Glomerular visceral epithelial cell (primary cell): ENCODE data around the gene NCEH1.
"Not testable (repeated sequence)": the region's sequence is repeated elsewhere in the genome, so short reads cannot be mapped to it uniquely, and the experiment has no call there.

Source experiments
- DNase-seq: peaks from one replicate; pipeline ENCODE4 v3.0.0-alpha.2; 2016; ENCODE audit errors: extremely low spot score

NCEH1 gene

GRCh38 chr3:172710664-172711453, at the start of gene NCEH1:
NCEH1 (minus strand) TSS chr3:172711067; CDS start chr3:172710984, 83 bp downstream.
- DNase-seq = peak; percentile 98

GRCh38 chr3:172760416-172760815, 49.5 kb upstream of the NCEH1 start:
- DNase-seq = peak; percentile 50

- no peak for DNase-seq
These were observed 42.3 kb upstream of the NCEH1 start for GRCh38 chr3:172753125-172753524.

GRCh38 chr3:172752651-172753050, 41.8 kb upstream of the NCEH1 start:
- DNase-seq = no peak

GRCh38 chr3:172751175-172751704, 40.4 kb upstream of the NCEH1 start:
- DNase-seq = peak; percentile 42

- DNase-seq = peak; percentile 100
These were observed 39.7 kb upstream of the NCEH1 start, which contains the start of gene ECT2 for GRCh38 chr3:172750368-172751174. ECT2 (plus strand) TSS chr3:172750726; CDS start chr3:172754531, 3,805 bp downstream.

GRCh38 chr3:172750069-172750367, 39.2 kb upstream of the NCEH1 start:
- no peak for DNase-seq

- DNase-seq = peak; percentile 94
These were observed 38.5 kb upstream of the NCEH1 start for GRCh38 chr3:172749230-172749965.

- DNase-seq = peak; percentile 37
These were observed 35.6 kb upstream of the NCEH1 start for GRCh38 chr3:172746475-172746874.

- DNase-seq = no peak
These were observed 28.6 kb upstream of the NCEH1 start for GRCh38 chr3:172739462-172739861.

GRCh38 chr3:172735014-172735413, 24.1 kb upstream of the NCEH1 start:
- no peak for DNase-seq

- DNase-seq = no peak
These were observed 15.5 kb upstream of the NCEH1 start for GRCh38 chr3:172726380-172726779.

- DNase-seq = not testable (repeated sequence)
These were observed 11.7 kb upstream of the NCEH1 start for GRCh38 chr3:172722536-172723040.

- DNase-seq = no peak
These were observed 6.7 kb upstream of the NCEH1 start for GRCh38 chr3:172717493-172718088.

GRCh38 chr3:172716476-172716875, 5.6 kb upstream of the NCEH1 start:
- DNase-seq = no peak

- DNase-seq = no peak
These were observed 2.4 kb upstream of the NCEH1 start for GRCh38 chr3:172713316-172713715.

- DNase-seq = no peak
These were observed 558 bp upstream of the NCEH1 start for GRCh38 chr3:172711454-172711795.

GRCh38 chr3:172709774-172710663, 848 bp downstream of the NCEH1 start:
- DNase-seq = peak; percentile 20

GRCh38 chr3:172708921-172709773, 1.7 kb downstream of the NCEH1 start:
- no peak for DNase-seq

- peak; percentile 24 for DNase-seq
These were observed 2.9 kb downstream of the NCEH1 start for GRCh38 chr3:172707967-172708366.
